GM12873 (cell line): ENCODE measurements around the gene KY.
A peak's percentile ranks its signal among the peaks of the same experiment; 100 is the strongest.

Source experiments
- CTCF ChIP-seq: IDR thresholded peaks from 2 replicates; pipeline ENCODE4 v1.5.1; 2012; ENCODE audit warnings: low read depth, mild to moderate bottlenecking, moderate library complexity, low read length, control low read depth; ENCODE audit not compliant: insufficient read depth; ENCODE audit errors: missing control alignments

The KY gene

GRCh38 chr3:134681522-134681900, 30.7 kb upstream of the KY start:
- no peak for TF ChIP-seq CTCF

GRCh38 chr3:134680796-134681521, 30.1 kb upstream of the KY start:
- no peak for TF ChIP-seq CTCF

- no peak for TF ChIP-seq CTCF
Observed at GRCh38 chr3:134677987-134678308, 27.1 kb upstream of the KY start.

GRCh38 chr3:134677196-134677986, 26.6 kb upstream of the KY start:
- peak; percentile 69 for TF ChIP-seq CTCF

GRCh38 chr3:134675726-134676256, 25.0 kb upstream of the KY start:
- no peak for TF ChIP-seq CTCF

- TF ChIP-seq CTCF = no peak
Observed at GRCh38 chr3:134672571-134672970, 21.7 kb upstream of the KY start.

GRCh38 chr3:134667956-134668355, 17.1 kb upstream of the KY start:
- no peak for TF ChIP-seq CTCF
